ENCODE measurements around the gene PPTC7. TPM values are rescaled to one million over a fixed set of nuclear protein-coding genes. Genes with fewer than 3 reads are reported as not detected.

The PPTC7 gene
- total and polyA plus RNA-seq, 2 of the 8 experiments (the other 6 are each of a cell fraction or from before 2014, with no cell fraction given): 8.1 to 15.9 TPM

- Histone ChIP-seq H2BK120ac (replicated peaks; ENCODE audit: low read depth, low read length) (no peak overlapping the region), H2BK15ac (ENCODE audit: low read length) (no peak overlapping the region), H3K4me2 (ENCODE audit: insufficient read depth in 1 of 2, low read depth in 2 of 2, low read length in 2 of 2) (no peak overlapping the region), H4K5ac (ENCODE audit: insufficient read length, low read depth, low read length) (no peak overlapping the region), H3K4me3 (ENCODE audit: extremely low read depth in 1 of 4, insufficient read depth in 2 of 4, low read depth in 3 of 4, low read length in 4 of 4) (no peak overlapping the region), H2BK20ac (ENCODE audit: low read length) (no peak overlapping the region), H3K79me2 (ENCODE audit: control insufficient read depth in 1 of 2, insufficient read depth in 2 of 2, low read length in 2 of 2) (no peaks in the 10 kb centered on the region), H2AK5ac (ENCODE audit: low read depth, low read length) (no peak overlapping the region), H2BK12ac (ENCODE audit: low read depth, low read length) (no peak overlapping the region), H3K4me1 (replicated peaks in 1 of 4; ENCODE audit: control insufficient read depth in 3 of 4, insufficient read depth in 4 of 4, low read length in 3 of 4) (no peaks in the 10 kb centered on the region), H3K4ac (replicated peaks; ENCODE audit: insufficient read length, low read depth, low read length) (no peak overlapping the region), H3K79me1 (ENCODE audit: low read depth, low read length) (no peaks in the 10 kb centered on the region), H3K36me3 (ENCODE audit: control insufficient read depth in 2 of 4, insufficient read depth in 4 of 4, low read length in 3 of 4) (peaks cover 5 to 38% (median 20%) of the 10 kb centered on the region in 4 experiments), H3K9me3 (ENCODE audit: insufficient read depth in 2 of 2, low read depth in 1 of 2, low read length in 1 of 2) (no peaks in the 10 kb centered on the region), H3K23ac (ENCODE audit: insufficient read length) (no peak overlapping the region), H3K23me2 (ENCODE audit: low read depth, low read length) (no peaks in the 10 kb centered on the region), H4K91ac (replicated peaks; ENCODE audit: insufficient read length, low read length) (no peak overlapping the region), H3K27ac (ENCODE audit: low read depth, low read length) (no peak overlapping the region), H3K18ac (ENCODE audit: extremely low read depth, low read length) (no peak overlapping the region), H3K27me3 (replicated peaks in 1 of 4; ENCODE audit: control insufficient read depth in 3 of 4, extremely low read depth in 1 of 4, insufficient read depth in 3 of 4, low read length in 3 of 4) (no peaks in the 10 kb centered on the region), H2BK5ac (ENCODE audit: low read depth, low read length) (no peak overlapping the region), H4K20me1 (replicated peaks in 1 of 2; ENCODE audit: control insufficient read depth in 1 of 2, insufficient read depth in 2 of 2, low read length in 2 of 2) (peaks cover 2 to 3% of the 10 kb centered on the region in 2 experiments), H4K8ac (ENCODE audit: extremely low read depth, insufficient read depth, low read length) (no peak overlapping the region), H3K9ac (replicated peaks in 1 of 4; ENCODE audit: extremely low read depth in 1 of 4, low read depth in 3 of 4, low read length in 3 of 4) (no peak overlapping the region), H3K56ac (replicated peaks; ENCODE audit: insufficient read length, low read depth, low read length) (no peak overlapping the region), H3K14ac (ENCODE audit: insufficient read length) (no peak overlapping the region), H2AFZ (ENCODE audit: low read length) (no peak overlapping the region)
- ChIA-PET POLR2A (ENCODE audit: partially characterized antibody) (interaction anchor here (0.8 kb wide), 1 partner anchor 14 kb away, joined by 4 read pairs; no protein-coding TSS in a partner anchor), CTCF (ENCODE audit: partially characterized antibody) (interaction anchor here (0.5 to 2.2 kb wide), 6 partner anchors 9 to 119 kb away, joined by 3 to 7 read pairs (median 3); no protein-coding TSS in a partner anchor)
- TF ChIP-seq CBX8 (IDR thresholded peaks at IDR 0.05; ENCODE audit: borderline replicate concordance, low read depth, low read length): no peak
- DNase-seq (ENCODE audit: low read depth in 1 of 2, low spot score in 2 of 2) (no peak), FAIRE-seq (no peak)
- WGBS, 2 experiments (ENCODE audit: extremely low coverage in 1 of 2, insufficient coverage in 1 of 2, insufficient read length in 1 of 2, insufficient replicate concordance in 2 of 2, low coverage in 1 of 2, low lambda C conversion rate in 2 of 2, missing lambda C conversion rate in 1 of 2): 84% methylated on average over 4 of the region's 4 CpGs; no CpG with 5 or more reads in 1 of the 2 experiments
Measured at GRCh38 chr12:110536834-110537604, 46.1 kb downstream of the PPTC7 start.
